ENCODE measurements around the gene WIF1.

The WIF1 gene

DNA sequence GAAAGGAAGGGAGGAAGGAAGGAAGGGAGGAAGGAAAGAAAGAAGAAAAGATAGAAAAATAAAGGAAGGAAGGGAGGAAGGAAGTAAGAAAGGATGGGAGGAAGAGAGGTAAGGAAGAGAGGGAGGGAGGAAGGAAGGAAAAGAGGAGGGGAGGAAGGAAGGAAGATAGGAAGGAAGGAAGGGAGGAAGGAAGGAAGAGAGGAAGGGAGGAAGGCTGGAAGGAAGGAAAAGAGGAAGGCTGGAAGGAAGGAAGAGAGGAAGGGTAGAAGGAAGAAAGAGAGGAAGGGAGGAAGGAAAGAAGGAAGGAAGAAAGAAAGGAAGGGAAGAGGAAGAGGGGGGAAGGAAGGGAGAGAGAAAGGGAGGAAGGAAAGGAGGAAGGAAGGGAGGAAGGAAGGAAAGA, 12.8 kb upstream of the WIF1 start:
- no peaks in the 10 kb centered on the region for H3K4me1 ChIP-seq (ENCODE audit: insufficient read depth, low read length, poor library complexity, severe bottlenecking)
- H3K4me2 ChIP-seq (ENCODE audit: low read depth, low read length, poor library complexity, severe bottlenecking) = no peak overlapping the region

DNA sequence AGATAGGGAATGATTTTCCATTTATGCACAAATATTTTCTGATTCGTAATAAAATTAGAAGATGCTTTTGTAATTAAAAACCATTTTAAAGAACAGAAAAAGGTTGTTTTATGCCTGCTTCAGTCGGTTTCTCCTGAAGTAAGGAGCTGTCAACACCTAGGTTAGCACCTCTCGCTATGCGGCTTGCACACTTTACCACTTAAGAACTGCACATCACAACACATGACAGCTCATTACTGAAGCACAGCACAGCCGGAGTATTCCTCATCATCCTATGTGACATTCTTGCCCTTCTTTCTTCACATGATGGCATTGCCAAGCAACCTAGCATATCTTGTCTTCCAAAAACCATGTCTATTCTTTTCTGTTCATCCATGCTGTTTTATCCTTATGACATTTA, 5.4 kb upstream of the WIF1 start:
- TF ChIP-seq, protein P1, sequence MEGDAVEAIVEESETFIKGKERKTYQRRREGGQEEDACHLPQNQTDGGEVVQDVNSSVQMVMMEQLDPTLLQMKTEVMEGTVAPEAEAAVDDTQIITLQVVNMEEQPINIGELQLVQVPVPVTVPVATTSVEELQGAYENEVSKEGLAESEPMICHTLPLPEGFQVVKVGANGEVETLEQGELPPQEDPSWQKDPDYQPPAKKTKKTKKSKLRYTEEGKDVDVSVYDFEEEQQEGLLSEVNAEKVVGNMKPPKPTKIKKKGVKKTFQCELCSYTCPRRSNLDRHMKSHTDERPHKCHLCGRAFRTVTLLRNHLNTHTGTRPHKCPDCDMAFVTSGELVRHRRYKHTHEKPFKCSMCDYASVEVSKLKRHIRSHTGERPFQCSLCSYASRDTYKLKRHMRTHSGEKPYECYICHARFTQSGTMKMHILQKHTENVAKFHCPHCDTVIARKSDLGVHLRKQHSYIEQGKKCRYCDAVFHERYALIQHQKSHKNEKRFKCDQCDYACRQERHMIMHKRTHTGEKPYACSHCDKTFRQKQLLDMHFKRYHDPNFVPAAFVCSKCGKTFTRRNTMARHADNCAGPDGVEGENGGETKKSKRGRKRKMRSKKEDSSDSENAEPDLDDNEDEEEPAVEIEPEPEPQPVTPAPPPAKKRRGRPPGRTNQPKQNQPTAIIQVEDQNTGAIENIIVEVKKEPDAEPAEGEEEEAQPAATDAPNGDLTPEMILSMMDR (conservative IDR thresholded peaks at IDR 0.05; ENCODE audit: low read length) = no peak
- TF ChIP-seq EZH2phosphoT487 (IDR thresholded peaks at IDR 0.05; ENCODE audit: borderline replicate concordance) = no peak
- H2AFZ ChIP-seq (ENCODE audit: low read length) = no peak overlapping the region
- no peaks in the 10 kb centered on the region for H3F3A ChIP-seq (ENCODE audit: low read depth)
- H3K9ac ChIP-seq (ENCODE audit: low read depth, low read length, poor library complexity, severe bottlenecking) = no peak overlapping the region
- H3K4me2 ChIP-seq (ENCODE audit: low read depth, low read length, poor library complexity, severe bottlenecking) = no peak overlapping the region
- no peaks in the 10 kb centered on the region for H3K4me1 ChIP-seq (ENCODE audit: insufficient read depth, low read length, poor library complexity, severe bottlenecking)
- no peak overlapping the region for H3K4me3 ChIP-seq (ENCODE audit: low read length, poor library complexity, severe bottlenecking)
- no peaks in the 10 kb centered on the region for H3K9me3 ChIP-seq (ENCODE audit: insufficient read depth, low read depth, low read length)
- H3K27me3 ChIP-seq (ENCODE audit: insufficient read depth, low read length, poor library complexity, severe bottlenecking) = no peaks in the 10 kb centered on the region
- no peaks in the 10 kb centered on the region for H3K79me2 ChIP-seq (ENCODE audit: insufficient read depth, low read length)
- H4K20me1 ChIP-seq (ENCODE audit: insufficient read depth, low read length, poor library complexity, severe bottlenecking) = no peaks in the 10 kb centered on the region
- H3K9me2 ChIP-seq (replicated peaks; ENCODE audit: low read depth, low read length) = no peaks in the 10 kb centered on the region
- H3K36me3 ChIP-seq (ENCODE audit: insufficient read depth, low read length) = no peaks in the 10 kb centered on the region

More for the DNA sequence above, 12.8 kb upstream of the WIF1 start:
- Histone ChIP-seq H4K20me1 (ENCODE audit: insufficient read depth, low read length, poor library complexity, severe bottlenecking) (no peaks in the 10 kb centered on the region), H3K79me2 (ENCODE audit: insufficient read depth, low read length) (no peaks in the 10 kb centered on the region), H3K4me3 (ENCODE audit: low read length, poor library complexity, severe bottlenecking) (no peak overlapping the region), H3K36me3 (ENCODE audit: insufficient read depth, low read length) (no peaks in the 10 kb centered on the region), H3K9me2 (replicated peaks; ENCODE audit: low read depth, low read length) (no peaks in the 10 kb centered on the region), H3K9ac (ENCODE audit: low read depth, low read length, poor library complexity, severe bottlenecking) (no peak overlapping the region), H2AFZ (ENCODE audit: low read length) (no peak overlapping the region), H3K27me3 (ENCODE audit: insufficient read depth, low read length, poor library complexity, severe bottlenecking) (no peaks in the 10 kb centered on the region), H3K9me3 (ENCODE audit: insufficient read depth, low read depth, low read length) (no peaks in the 10 kb centered on the region; the same call in 1 of the 2 replicates), H3F3A (ENCODE audit: low read depth) (no peaks in the 10 kb centered on the region)
- TF ChIP-seq, protein P1 (conservative IDR thresholded peaks at IDR 0.05; ENCODE audit: low read length) = no peak
- TF ChIP-seq EZH2phosphoT487 (IDR thresholded peaks at IDR 0.05; ENCODE audit: borderline replicate concordance) = no peak

DNA sequence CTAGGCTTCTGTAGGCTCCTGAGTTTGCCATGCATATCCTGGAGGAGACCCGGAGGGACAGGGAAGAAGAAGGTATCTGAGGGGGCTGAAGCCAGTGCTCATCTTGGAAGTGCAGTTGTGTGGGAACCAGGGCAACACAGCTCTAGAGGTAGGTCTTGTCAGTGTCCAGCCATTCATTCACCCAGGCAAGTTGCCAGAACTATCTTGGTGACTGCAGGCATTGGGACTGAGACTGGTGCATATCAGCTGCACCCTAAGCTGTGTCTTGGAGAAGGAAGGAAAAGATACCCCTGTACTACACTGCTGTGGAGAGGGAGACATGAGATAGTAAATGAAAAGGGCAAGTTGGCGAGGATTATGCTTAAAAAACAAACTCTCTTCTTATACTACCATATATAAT, 4.9 kb upstream of the WIF1 start:
- Histone ChIP-seq H3K36me3 (ENCODE audit: insufficient read depth, low read length) (no peaks in the 10 kb centered on the region), H3K4me1 (ENCODE audit: insufficient read depth, low read length, poor library complexity, severe bottlenecking) (no peaks in the 10 kb centered on the region), H3K27me3 (ENCODE audit: insufficient read depth, low read length, poor library complexity, severe bottlenecking) (no peaks in the 10 kb centered on the region), H3K4me2 (ENCODE audit: low read depth, low read length, poor library complexity, severe bottlenecking) (no peak overlapping the region), H4K20me1 (ENCODE audit: insufficient read depth, low read length, poor library complexity, severe bottlenecking) (no peaks in the 10 kb centered on the region), H3K4me3 (ENCODE audit: low read length, poor library complexity, severe bottlenecking) (no peak overlapping the region), H3F3A (ENCODE audit: low read depth) (no peaks in the 10 kb centered on the region), H3K9ac (ENCODE audit: low read depth, low read length, poor library complexity, severe bottlenecking) (no peak overlapping the region), H3K79me2 (ENCODE audit: insufficient read depth, low read length) (no peaks in the 10 kb centered on the region), H3K9me3 (ENCODE audit: insufficient read depth, low read depth, low read length) (no peaks in the 10 kb centered on the region), H3K9me2 (replicated peaks; ENCODE audit: low read depth, low read length) (no peaks in the 10 kb centered on the region), H2AFZ (ENCODE audit: low read length) (no peak overlapping the region)
- TF ChIP-seq EZH2phosphoT487 (IDR thresholded peaks at IDR 0.05; ENCODE audit: borderline replicate concordance) = no peak
- TF ChIP-seq, protein P1 (conservative IDR thresholded peaks at IDR 0.05; ENCODE audit: low read length) = no peak
